Measurements from ENCODE around the gene CNTNAP5.

The CNTNAP5 gene

GRCh38 chr2:124171472-124172063 is 146.5 kb downstream of the CNTNAP5 start:
- Histone ChIP-seq H3K27me3 (replicated peaks; ENCODE audit: control insufficient read depth, insufficient read depth, low read length, poor library complexity, severe bottlenecking) (no peaks in the 10 kb centered on the region), H3K9me3 (ENCODE audit: control insufficient read depth, low read length) (no peaks in the 10 kb centered on the region), H3K36me3 (ENCODE audit: control insufficient read depth, insufficient read depth, low read length) (no peaks in the 10 kb centered on the region), H3K27ac (ENCODE audit: insufficient read depth, low read length, poor library complexity, severe bottlenecking) (no peak overlapping the region), H3K4me1 (ENCODE audit: control insufficient read depth, insufficient read depth, low read length, poor library complexity, severe bottlenecking) (no peaks in the 10 kb centered on the region), H3K4me3 (ENCODE audit: insufficient read depth, low read depth, low read length, poor library complexity, severe bottlenecking) (no peak overlapping the region)
- DNase-seq: no peak

DNA sequence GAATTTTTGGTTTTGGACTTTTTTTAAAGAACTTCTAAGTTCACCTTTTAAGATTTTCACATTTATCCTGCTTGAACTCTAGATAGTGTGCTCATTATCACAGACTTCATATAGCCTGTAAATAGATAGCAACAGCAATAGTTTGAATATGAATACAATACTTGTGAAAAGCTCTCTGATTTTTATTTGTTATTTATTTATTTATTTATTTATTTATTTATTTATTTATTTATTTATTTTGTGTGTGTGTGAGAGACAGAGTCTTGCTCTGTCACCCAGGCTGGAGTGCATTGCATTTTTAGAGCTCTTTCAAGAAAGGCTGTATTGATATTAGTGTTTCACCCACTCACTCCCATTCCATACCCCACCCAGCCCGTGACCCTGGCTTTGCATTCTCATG is 153.6 kb downstream of the CNTNAP5 start:
- Histone ChIP-seq H3K4me1 (ENCODE audit: control insufficient read depth, insufficient read depth, low read length, poor library complexity, severe bottlenecking) (no peaks in the 10 kb centered on the region), H3K27me3 (replicated peaks; ENCODE audit: control insufficient read depth, insufficient read depth, low read length, poor library complexity, severe bottlenecking) (no peaks in the 10 kb centered on the region), H3K9me3 (ENCODE audit: control insufficient read depth, low read length) (no peaks in the 10 kb centered on the region), H3K36me3 (ENCODE audit: control insufficient read depth, insufficient read depth, low read length) (no peaks in the 10 kb centered on the region), H3K4me3 (ENCODE audit: insufficient read depth, low read depth, low read length, poor library complexity, severe bottlenecking) (no peak overlapping the region), H3K27ac (ENCODE audit: insufficient read depth, low read length, poor library complexity, severe bottlenecking) (no peak overlapping the region)
- no peak for DNase-seq

GRCh38 chr2:124180635-124181034 is 155.5 kb downstream of the CNTNAP5 start:
- Histone ChIP-seq H3K9me3 (ENCODE audit: control insufficient read depth, low read length) (no peaks in the 10 kb centered on the region), H3K36me3 (ENCODE audit: control insufficient read depth, insufficient read depth, low read length) (no peaks in the 10 kb centered on the region), H3K27me3 (replicated peaks; ENCODE audit: control insufficient read depth, insufficient read depth, low read length, poor library complexity, severe bottlenecking) (no peaks in the 10 kb centered on the region), H3K4me1 (ENCODE audit: control insufficient read depth, insufficient read depth, low read length, poor library complexity, severe bottlenecking) (no peaks in the 10 kb centered on the region), H3K27ac (ENCODE audit: insufficient read depth, low read length, poor library complexity, severe bottlenecking) (no peak overlapping the region), H3K4me3 (ENCODE audit: insufficient read depth, low read depth, low read length, poor library complexity, severe bottlenecking) (no peak overlapping the region)
- no peak for DNase-seq

DNA sequence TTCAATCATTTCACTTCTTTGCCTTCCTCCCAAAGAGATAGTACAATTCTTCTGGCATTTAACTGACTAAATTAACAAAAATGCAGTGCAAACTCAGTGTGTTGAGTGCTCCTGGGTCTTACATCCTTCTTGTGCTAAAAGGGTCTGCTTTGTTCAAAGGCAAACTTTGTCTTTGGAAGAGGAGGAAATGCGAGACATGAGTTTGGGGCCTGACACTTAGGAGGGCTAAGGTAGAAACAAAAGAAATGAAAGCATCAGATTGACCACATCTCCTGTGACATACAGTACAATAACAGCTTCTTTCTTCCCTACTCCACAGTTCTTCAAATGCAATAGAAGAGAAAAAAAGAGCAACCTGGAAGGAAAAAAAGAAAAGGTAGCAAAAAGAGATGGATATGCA is 161.7 kb downstream of the CNTNAP5 start:
- Histone ChIP-seq H3K27me3 (replicated peaks; ENCODE audit: control insufficient read depth, insufficient read depth, low read length, poor library complexity, severe bottlenecking) (no peaks in the 10 kb centered on the region), H3K27ac (ENCODE audit: insufficient read depth, low read length, poor library complexity, severe bottlenecking) (no peak overlapping the region), H3K4me1 (ENCODE audit: control insufficient read depth, insufficient read depth, low read length, poor library complexity, severe bottlenecking) (no peaks in the 10 kb centered on the region), H3K4me3 (ENCODE audit: insufficient read depth, low read depth, low read length, poor library complexity, severe bottlenecking) (no peak overlapping the region), H3K9me3 (ENCODE audit: control insufficient read depth, low read length) (no peaks in the 10 kb centered on the region), H3K36me3 (ENCODE audit: control insufficient read depth, insufficient read depth, low read length) (no peaks in the 10 kb centered on the region)
- no peak for DNase-seq

- Histone ChIP-seq H3K9me3 (ENCODE audit: control insufficient read depth, low read length) (no peaks in the 10 kb centered on the region), H3K27me3 (replicated peaks; ENCODE audit: control insufficient read depth, insufficient read depth, low read length, poor library complexity, severe bottlenecking) (no peaks in the 10 kb centered on the region), H3K4me3 (ENCODE audit: insufficient read depth, low read depth, low read length, poor library complexity, severe bottlenecking) (no peak overlapping the region), H3K27ac (ENCODE audit: insufficient read depth, low read length, poor library complexity, severe bottlenecking) (no peak overlapping the region), H3K4me1 (ENCODE audit: control insufficient read depth, insufficient read depth, low read length, poor library complexity, severe bottlenecking) (no peaks in the 10 kb centered on the region), H3K36me3 (ENCODE audit: control insufficient read depth, insufficient read depth, low read length) (no peaks in the 10 kb centered on the region)
- no peak for DNase-seq
These were observed 162.9 kb downstream of the CNTNAP5 start for GRCh38 chr2:124187948-124188347.

GRCh38 chr2:124193706-124194105 is 168.6 kb downstream of the CNTNAP5 start:
- H3K27me3 ChIP-seq (replicated peaks; ENCODE audit: control insufficient read depth, insufficient read depth, low read length, poor library complexity, severe bottlenecking): no peaks in the 10 kb centered on the region
- H3K4me1 ChIP-seq (ENCODE audit: control insufficient read depth, insufficient read depth, low read length, poor library complexity, severe bottlenecking): no peaks in the 10 kb centered on the region
- H3K9me3 ChIP-seq (ENCODE audit: control insufficient read depth, low read length): no peaks in the 10 kb centered on the region
- H3K27ac ChIP-seq (ENCODE audit: insufficient read depth, low read length, poor library complexity, severe bottlenecking): no peak overlapping the region
- DNase-seq: no peak
- no peaks in the 10 kb centered on the region for H3K36me3 ChIP-seq (ENCODE audit: control insufficient read depth, insufficient read depth, low read length)
- H3K4me3 ChIP-seq (ENCODE audit: insufficient read depth, low read depth, low read length, poor library complexity, severe bottlenecking): no peak overlapping the region

DNA sequence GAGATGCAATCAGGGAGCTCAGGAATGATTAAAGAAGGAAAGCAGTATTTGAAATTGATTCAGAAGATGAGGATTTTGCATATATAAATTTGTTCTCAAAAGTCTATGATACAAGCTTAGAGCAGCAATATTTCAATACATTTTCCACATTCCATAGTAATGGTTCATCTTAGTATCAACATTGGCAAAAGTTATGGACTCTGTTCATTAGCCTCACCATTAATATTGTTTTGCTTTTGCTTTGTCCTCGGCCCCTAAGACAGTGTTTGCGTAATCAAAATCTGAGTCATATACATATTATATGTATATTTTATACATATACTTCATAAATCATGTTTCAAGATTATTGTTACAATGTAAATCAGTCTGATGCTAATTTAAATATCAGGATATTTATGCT is 176.6 kb downstream of the CNTNAP5 start:
- no peaks in the 10 kb centered on the region for H3K4me1 ChIP-seq (ENCODE audit: control insufficient read depth, insufficient read depth, low read length, poor library complexity, severe bottlenecking)
- no peak overlapping the region for H3K4me3 ChIP-seq (ENCODE audit: insufficient read depth, low read depth, low read length, poor library complexity, severe bottlenecking)
- H3K9me3 ChIP-seq (ENCODE audit: control insufficient read depth, low read length): no peaks in the 10 kb centered on the region
- no peaks in the 10 kb centered on the region for H3K27me3 ChIP-seq (replicated peaks; ENCODE audit: control insufficient read depth, insufficient read depth, low read length, poor library complexity, severe bottlenecking)
- H3K36me3 ChIP-seq (ENCODE audit: control insufficient read depth, insufficient read depth, low read length): no peaks in the 10 kb centered on the region
- no peak for DNase-seq
- no peak overlapping the region for H3K27ac ChIP-seq (ENCODE audit: insufficient read depth, low read length, poor library complexity, severe bottlenecking)

GRCh38 chr2:124209441-124209840 is 184.4 kb downstream of the CNTNAP5 start:
- Histone ChIP-seq H3K9me3 (ENCODE audit: control insufficient read depth, low read length) (no peaks in the 10 kb centered on the region), H3K27me3 (replicated peaks; ENCODE audit: control insufficient read depth, insufficient read depth, low read length, poor library complexity, severe bottlenecking) (no peaks in the 10 kb centered on the region), H3K36me3 (ENCODE audit: control insufficient read depth, insufficient read depth, low read length) (no peaks in the 10 kb centered on the region), H3K27ac (ENCODE audit: insufficient read depth, low read length, poor library complexity, severe bottlenecking) (no peak overlapping the region), H3K4me3 (ENCODE audit: insufficient read depth, low read depth, low read length, poor library complexity, severe bottlenecking) (no peak overlapping the region), H3K4me1 (ENCODE audit: control insufficient read depth, insufficient read depth, low read length, poor library complexity, severe bottlenecking) (no peaks in the 10 kb centered on the region)
- DNase-seq: no peak

GRCh38 chr2:124211461-124211860 is 186.4 kb downstream of the CNTNAP5 start:
- H3K27me3 ChIP-seq (replicated peaks; ENCODE audit: control insufficient read depth, insufficient read depth, low read length, poor library complexity, severe bottlenecking): no peaks in the 10 kb centered on the region
- H3K36me3 ChIP-seq (ENCODE audit: control insufficient read depth, insufficient read depth, low read length): no peaks in the 10 kb centered on the region
- H3K4me3 ChIP-seq (ENCODE audit: insufficient read depth, low read depth, low read length, poor library complexity, severe bottlenecking): no peak overlapping the region
- H3K4me1 ChIP-seq (ENCODE audit: control insufficient read depth, insufficient read depth, low read length, poor library complexity, severe bottlenecking): no peaks in the 10 kb centered on the region
- H3K27ac ChIP-seq (ENCODE audit: insufficient read depth, low read length, poor library complexity, severe bottlenecking): no peak overlapping the region
- DNase-seq: no peak
- H3K9me3 ChIP-seq (ENCODE audit: control insufficient read depth, low read length): no peaks in the 10 kb centered on the region

DNA sequence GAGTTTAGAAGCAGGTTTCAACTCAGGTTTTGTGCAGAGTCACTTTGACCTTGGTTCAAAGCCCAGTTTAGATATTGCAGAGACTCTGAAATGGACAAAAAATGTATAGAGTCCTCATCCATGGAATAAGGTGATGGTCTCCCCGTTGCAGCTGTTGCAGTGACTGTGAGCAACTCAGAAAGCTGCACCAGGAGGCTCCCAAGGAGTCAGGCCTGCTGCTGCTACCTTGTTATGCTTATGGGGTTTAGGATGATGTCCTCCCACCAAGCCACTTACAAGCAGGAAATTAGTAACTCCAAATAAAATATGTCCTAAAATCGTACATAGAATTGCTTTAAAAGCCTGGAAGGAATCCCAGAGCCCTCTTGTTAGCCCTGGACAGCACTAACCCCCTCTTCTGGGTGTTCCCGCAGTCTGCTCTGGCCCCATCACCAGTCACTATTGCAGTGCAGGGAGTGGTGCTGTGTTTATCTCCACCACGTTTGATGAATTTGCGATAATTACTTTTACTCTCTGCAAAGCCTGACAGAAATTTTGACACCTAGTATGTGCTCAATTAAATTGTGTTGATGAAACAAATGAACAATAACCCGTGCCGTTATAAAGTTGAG is 189.0 kb downstream of the CNTNAP5 start:
- H3K27me3 ChIP-seq (replicated peaks; ENCODE audit: control insufficient read depth, insufficient read depth, low read length, poor library complexity, severe bottlenecking): no peaks in the 10 kb centered on the region
- no peak overlapping the region for H3K27ac ChIP-seq (ENCODE audit: insufficient read depth, low read length, poor library complexity, severe bottlenecking)
- no peak overlapping the region for H3K4me3 ChIP-seq (ENCODE audit: insufficient read depth, low read depth, low read length, poor library complexity, severe bottlenecking)
- H3K4me1 ChIP-seq (ENCODE audit: control insufficient read depth, insufficient read depth, low read length, poor library complexity, severe bottlenecking): no peaks in the 10 kb centered on the region
- H3K36me3 ChIP-seq (ENCODE audit: control insufficient read depth, insufficient read depth, low read length): no peaks in the 10 kb centered on the region
- DNase-seq: no peak
- H3K9me3 ChIP-seq (ENCODE audit: control insufficient read depth, low read length): no peaks in the 10 kb centered on the region
